Stimulated activated CD8-positive, alpha-beta memory T cell treated with anti-CD3 and anti-CD28 coated beads, Interleukin-4, amount 100 ng/mL, for 4 hours (primary cell): ENCODE results near the gene FAM111A.

Source experiments
- DNase-seq, 2 donors: peaks; one replicate each; pipeline ENCODE4 v3.0.0-alpha.2; 2020; ENCODE audit warnings: low read depth in 2 of 2, low spot score in 1 of 2

The FAM111A gene

GRCh38 chr11:59179121-59179520, 36.5 kb downstream of the FAM111A start:
- DNase-seq = no peak

GRCh38 chr11:59180168-59180776, 37.6 kb downstream of the FAM111A start:
- no peak for DNase-seq

- DNase-seq = no peak
Measured at GRCh38 chr11:59180907-59181306, 38.3 kb downstream of the FAM111A start.

- DNase-seq = no peak
Measured at GRCh38 chr11:59181746-59182456, 39.2 kb downstream of the FAM111A start.

- no peak for DNase-seq
Measured at GRCh38 chr11:59182457-59183151, 39.9 kb downstream of the FAM111A start.

GRCh38 chr11:59183771-59184170, 41.1 kb downstream of the FAM111A start:
- no peak for DNase-seq

GRCh38 chr11:59184691-59185339, 42.2 kb downstream of the FAM111A start:
- no peak for DNase-seq

- no peak for DNase-seq
Measured at GRCh38 chr11:59185386-59185945, 42.8 kb downstream of the FAM111A start.

GRCh38 chr11:59186130-59186594, 43.5 kb downstream of the FAM111A start:
- no peak for DNase-seq

- DNase-seq = no peak
Measured at GRCh38 chr11:59187035-59187434, 44.4 kb downstream of the FAM111A start.

GRCh38 chr11:59187587-59187986, 44.9 kb downstream of the FAM111A start:
- DNase-seq = no peak

- no peak for DNase-seq
Measured at GRCh38 chr11:59188954-59189353, 46.3 kb downstream of the FAM111A start.

GRCh38 chr11:59189986-59190385, 47.3 kb downstream of the FAM111A start:
- DNase-seq = no peak

- no peak for DNase-seq
Measured at GRCh38 chr11:59191095-59191494, 48.4 kb downstream of the FAM111A start.

GRCh38 chr11:59191890-59192289, 49.2 kb downstream of the FAM111A start:
- no peak for DNase-seq

GRCh38 chr11:59192446-59193020, 49.9 kb downstream of the FAM111A start:
- DNase-seq = no peak

GRCh38 chr11:59193587-59194130, 51.0 kb downstream of the FAM111A start:
- DNase-seq = no peak

- DNase-seq = no peak
Measured at GRCh38 chr11:59195586-59195985, 52.9 kb downstream of the FAM111A start.

GRCh38 chr11:59196777-59197176, 54.1 kb downstream of the FAM111A start:
- no peak for DNase-seq

GRCh38 chr11:59197991-59198390, 55.3 kb downstream of the FAM111A start:
- no peak for DNase-seq

- DNase-seq = no peak
Measured at GRCh38 chr11:59198726-59199125, 56.1 kb downstream of the FAM111A start.
